ENCODE results near the gene GYS2.

The GYS2 gene

DNA sequence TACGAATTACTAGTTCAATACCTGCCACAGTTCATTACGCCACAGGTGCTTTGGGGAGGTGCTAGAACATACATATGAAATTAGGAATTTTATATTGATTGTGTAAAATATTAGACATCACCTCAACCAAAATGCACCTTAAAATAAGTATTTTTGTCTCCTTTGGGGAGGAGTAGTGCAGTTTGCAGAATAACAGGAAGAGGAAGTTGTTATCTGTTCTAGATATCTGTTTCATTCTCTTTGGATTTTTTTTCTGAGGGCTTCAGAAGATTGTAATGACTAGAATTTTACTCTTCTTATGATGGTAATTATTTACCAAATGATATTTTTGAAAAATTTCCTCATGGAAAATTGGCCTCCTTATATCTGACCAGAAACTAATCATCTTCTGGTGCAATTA is 9.9 kb upstream of the GYS2 start:
- TF ChIP-seq, protein P1, sequence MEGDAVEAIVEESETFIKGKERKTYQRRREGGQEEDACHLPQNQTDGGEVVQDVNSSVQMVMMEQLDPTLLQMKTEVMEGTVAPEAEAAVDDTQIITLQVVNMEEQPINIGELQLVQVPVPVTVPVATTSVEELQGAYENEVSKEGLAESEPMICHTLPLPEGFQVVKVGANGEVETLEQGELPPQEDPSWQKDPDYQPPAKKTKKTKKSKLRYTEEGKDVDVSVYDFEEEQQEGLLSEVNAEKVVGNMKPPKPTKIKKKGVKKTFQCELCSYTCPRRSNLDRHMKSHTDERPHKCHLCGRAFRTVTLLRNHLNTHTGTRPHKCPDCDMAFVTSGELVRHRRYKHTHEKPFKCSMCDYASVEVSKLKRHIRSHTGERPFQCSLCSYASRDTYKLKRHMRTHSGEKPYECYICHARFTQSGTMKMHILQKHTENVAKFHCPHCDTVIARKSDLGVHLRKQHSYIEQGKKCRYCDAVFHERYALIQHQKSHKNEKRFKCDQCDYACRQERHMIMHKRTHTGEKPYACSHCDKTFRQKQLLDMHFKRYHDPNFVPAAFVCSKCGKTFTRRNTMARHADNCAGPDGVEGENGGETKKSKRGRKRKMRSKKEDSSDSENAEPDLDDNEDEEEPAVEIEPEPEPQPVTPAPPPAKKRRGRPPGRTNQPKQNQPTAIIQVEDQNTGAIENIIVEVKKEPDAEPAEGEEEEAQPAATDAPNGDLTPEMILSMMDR (IDR thresholded peaks at IDR 0.05), result no peak
- Histone ChIP-seq H3K27me3 (no peaks in the 10 kb centered on the region), H3K9me3 (no peaks in the 10 kb centered on the region), H3K4me3 (ENCODE audit: low read depth in 1 of 2, low read length in 1 of 2) (no peak overlapping the region), H3K36me3 (no peaks in the 10 kb centered on the region), H3K4me1 (ENCODE audit: control insufficient read depth in 1 of 2, insufficient read depth in 1 of 2, low read depth in 1 of 2, low read length in 1 of 2) (peaks cover 4 to 10% of the 10 kb centered on the region in 2 experiments), H3K27ac (no peak overlapping the region)

DNA sequence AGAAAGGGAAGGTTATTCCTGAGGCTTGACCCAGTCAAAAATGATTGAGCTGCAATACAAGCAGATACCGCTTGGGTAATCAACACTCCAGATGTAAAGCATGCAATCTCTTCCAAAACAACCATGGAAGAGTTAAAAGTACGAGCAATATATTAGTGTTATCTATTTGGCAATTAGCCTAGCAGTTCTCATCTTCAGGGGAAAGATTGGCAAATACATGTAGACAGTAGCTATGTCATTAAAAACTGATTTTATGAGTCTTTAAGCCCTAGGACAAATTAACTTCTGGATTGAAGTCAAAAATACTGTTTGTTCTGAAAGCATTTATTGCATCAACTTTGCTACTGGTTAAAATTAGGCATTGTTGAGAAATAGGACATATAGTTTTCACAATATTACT is 9.3 kb upstream of the GYS2 start:
- peaks cover 4 to 10% of the 10 kb centered on the region in 2 experiments for H3K4me1 ChIP-seq (ENCODE audit: control insufficient read depth in 1 of 2, insufficient read depth in 1 of 2, low read depth in 1 of 2, low read length in 1 of 2)
- TF ChIP-seq, protein P1 (IDR thresholded peaks at IDR 0.05), result no peak
- no peak overlapping the region for H3K27ac ChIP-seq
- H3K36me3 ChIP-seq, result no peaks in the 10 kb centered on the region
- no peaks in the 10 kb centered on the region for H3K9me3 ChIP-seq
- no peaks in the 10 kb centered on the region for H3K27me3 ChIP-seq
- no peak overlapping the region for H3K4me3 ChIP-seq (ENCODE audit: low read depth in 1 of 2, low read length in 1 of 2)

DNA sequence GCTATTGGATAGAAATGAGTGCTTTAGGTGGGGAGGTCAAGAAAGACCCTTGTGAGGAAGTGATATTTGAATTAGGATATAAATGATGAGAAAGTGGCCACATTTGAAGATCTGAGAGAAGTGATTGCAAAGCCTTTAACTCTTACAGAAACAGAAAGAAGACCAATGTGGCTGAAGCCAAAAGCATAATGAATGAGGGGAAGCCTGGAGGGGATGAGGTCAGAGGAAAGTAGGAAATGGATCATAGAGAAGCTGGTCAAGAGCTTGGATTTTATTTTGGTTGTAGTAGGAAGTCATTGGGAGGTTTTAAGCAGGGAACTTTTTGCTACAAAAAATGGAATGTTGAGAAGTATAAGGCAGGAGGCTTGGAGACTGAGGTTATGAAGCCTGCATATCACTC is 3.5 kb upstream of the GYS2 start:
- Histone ChIP-seq H3K9me3 (no peaks in the 10 kb centered on the region), H3K27ac (no peak overlapping the region), H3K27me3 (no peaks in the 10 kb centered on the region), H3K36me3 (no peaks in the 10 kb centered on the region), H3K4me3 (ENCODE audit: low read depth in 1 of 2, low read length in 1 of 2) (no peak overlapping the region), H3K4me1 (ENCODE audit: control insufficient read depth in 1 of 2, insufficient read depth in 1 of 2, low read depth in 1 of 2, low read length in 1 of 2) (no peaks in the 10 kb centered on the region)
- TF ChIP-seq, protein P1 (IDR thresholded peaks at IDR 0.05), result no peak

DNA sequence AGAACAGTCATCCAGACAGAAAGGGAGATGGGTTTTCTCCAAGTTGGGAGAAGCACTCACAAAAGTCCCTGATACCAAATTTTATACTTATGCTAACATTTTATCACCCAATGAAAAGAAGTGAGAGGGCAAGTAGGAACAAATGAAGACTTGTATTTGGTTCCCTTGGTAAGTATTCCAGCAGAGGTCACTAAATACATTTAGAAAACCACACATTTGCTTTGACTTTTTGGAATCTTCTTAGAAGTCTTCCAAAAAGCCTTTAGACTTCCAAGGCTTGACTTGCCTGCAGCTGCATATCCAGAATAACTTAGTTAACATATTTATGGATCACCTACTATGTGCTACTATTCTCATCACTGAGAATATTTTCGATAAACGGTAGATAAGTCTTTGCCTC is 3.1 kb upstream of the GYS2 start:
- Histone ChIP-seq H3K9me3 (no peaks in the 10 kb centered on the region), H3K4me3 (ENCODE audit: low read depth in 1 of 2, low read length in 1 of 2) (no peak overlapping the region), H3K36me3 (no peaks in the 10 kb centered on the region), H3K27me3 (no peaks in the 10 kb centered on the region), H3K27ac (no peak overlapping the region), H3K4me1 (ENCODE audit: control insufficient read depth in 1 of 2, insufficient read depth in 1 of 2, low read depth in 1 of 2, low read length in 1 of 2) (no peaks in the 10 kb centered on the region)
- TF ChIP-seq, protein P1 (IDR thresholded peaks at IDR 0.05), result no peak

DNA sequence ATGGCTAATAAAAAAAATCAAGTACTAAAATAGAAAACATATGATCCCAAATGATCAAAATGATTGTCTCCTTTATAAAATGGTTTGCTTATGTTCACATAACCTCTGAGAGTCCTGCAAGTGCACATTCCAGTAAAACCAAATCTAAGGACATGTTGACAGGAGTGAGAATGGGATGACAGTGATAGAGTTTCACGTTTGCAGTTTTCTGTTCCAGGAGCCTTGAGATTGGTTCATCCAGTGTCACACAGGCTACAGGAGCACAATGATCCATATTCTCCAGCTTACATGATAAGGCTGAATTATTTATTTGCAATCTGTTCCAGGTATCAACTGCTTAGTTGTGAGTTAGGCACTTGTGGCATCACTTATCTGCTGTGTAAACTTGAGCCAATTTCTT is 1.5 kb upstream of the GYS2 start:
- no peak overlapping the region for H3K27ac ChIP-seq
- TF ChIP-seq, protein P1 (IDR thresholded peaks at IDR 0.05), result no peak
- no peaks in the 10 kb centered on the region for H3K27me3 ChIP-seq
- no peaks in the 10 kb centered on the region for H3K36me3 ChIP-seq
- H3K4me1 ChIP-seq (ENCODE audit: control insufficient read depth in 1 of 2, insufficient read depth in 1 of 2, low read depth in 1 of 2, low read length in 1 of 2), result no peaks in the 10 kb centered on the region
- no peak overlapping the region for H3K4me3 ChIP-seq (ENCODE audit: low read depth in 1 of 2, low read length in 1 of 2)
- no peaks in the 10 kb centered on the region for H3K9me3 ChIP-seq

DNA sequence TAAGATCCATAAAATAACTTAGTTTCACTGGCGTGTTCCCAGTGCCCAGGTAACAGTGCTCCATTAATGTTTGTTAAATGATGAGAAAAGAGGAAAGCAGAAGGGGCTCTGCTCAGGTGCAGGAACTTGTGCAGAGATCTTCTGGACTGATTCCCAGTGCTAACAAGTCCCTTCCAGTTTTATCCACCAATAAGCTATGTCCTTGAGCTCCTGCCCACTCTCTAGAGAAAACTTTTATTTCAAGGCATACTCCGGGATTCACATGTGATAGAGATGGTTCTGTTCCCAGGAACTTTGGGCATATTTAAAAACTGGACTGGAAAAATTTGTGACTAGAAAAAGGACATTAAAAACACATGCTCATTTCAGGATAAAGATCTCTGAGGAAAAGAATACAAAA is 1.9 kb downstream of the GYS2 start:
- TF ChIP-seq, protein P1 (IDR thresholded peaks at IDR 0.05), result no peak
- H3K36me3 ChIP-seq, result no peaks in the 10 kb centered on the region
- no peak overlapping the region for H3K4me3 ChIP-seq (ENCODE audit: low read depth in 1 of 2, low read length in 1 of 2)
- no peak overlapping the region for H3K27ac ChIP-seq
- no peaks in the 10 kb centered on the region for H3K9me3 ChIP-seq
- no peaks in the 10 kb centered on the region for H3K27me3 ChIP-seq
- no peaks in the 10 kb centered on the region for H3K4me1 ChIP-seq (ENCODE audit: control insufficient read depth in 1 of 2, insufficient read depth in 1 of 2, low read depth in 1 of 2, low read length in 1 of 2)
